ENCODE measurements around the gene PER1. TPM values are rescaled to one million over a fixed set of nuclear protein-coding genes. Genes with fewer than 3 reads are reported as not detected.

The PER1 gene
- total and polyA plus RNA-seq, 10 of the 15 experiments (the other 5 are each of a cell fraction or from before 2014, with no cell fraction given): 0.02 to 25.1 (median 5.4) TPM

- H3K36me3 ChIP-seq (ENCODE audit: control insufficient read depth in 2 of 2, insufficient read depth in 2 of 2, low read length in 1 of 2): no peaks in the 10 kb centered on the region
- H3K9ac ChIP-seq (ENCODE audit: control insufficient read depth, insufficient read depth, low read length): no peak overlapping the region
- H3K9me3 ChIP-seq (replicated peaks; ENCODE audit: control insufficient read depth, insufficient read depth, low read length): no peaks in the 10 kb centered on the region; the same call in 2 of the 3 replicates
- ATAC-seq (peak; percentile 90), FAIRE-seq (no peak), DNase-seq (ENCODE audit: low read depth, low spot score) (peak; percentile 61)
- H3K79me2 ChIP-seq (ENCODE audit: control insufficient read depth, insufficient read depth, low read length): no peaks in the 10 kb centered on the region
- WGBS (ENCODE audit: insufficient coverage, insufficient replicate concordance, low lambda C conversion rate, missing lambda C conversion rate): 20% methylated on average over 9 of the region's 9 CpGs
- H4K20me1 ChIP-seq (ENCODE audit: control insufficient read depth, insufficient read depth): no peaks in the 10 kb centered on the region
- peak overlapping the region; percentile 71 for H3K4me2 ChIP-seq (ENCODE audit: control insufficient read depth, insufficient read depth)
- ChIA-PET CTCF (interaction anchor here (0.6 to 9.2 kb wide), 14 partner anchors 7 to 832 kb away, joined by 3 to 189 read pairs (median 6); partner anchors contain the start of genes ALOXE3, SLC25A35 and TMEM107), RAD21 (ENCODE audit: unreplicated experiment) (interaction anchor here (1.0 to 5.0 kb wide), 7 partner anchors 11 to 156 kb away, joined by 3 to 40 read pairs (median 3); partner anchors contain the start of gene ALOXE3), SMC1A (ENCODE audit: uncharacterized antibody, unreplicated experiment) (interaction anchor here (0.8 to 2.4 kb wide), 9 partner anchors 10 to 62 kb away, joined by 3 to 8 read pairs (median 4); no protein-coding TSS in a partner anchor), POLR2A (interaction anchor here (0.7 to 2.1 kb wide), 9 partner anchors 10 to 82 kb away, joined by 3 to 7 read pairs (median 4); partner anchors contain the start of gene VAMP2)
- H3K27me3 ChIP-seq (replicated peaks in 1 of 2; ENCODE audit: control insufficient read depth in 2 of 2, insufficient read depth in 2 of 2, low read length in 1 of 2): peaks cover 0 to 4% of the 10 kb centered on the region in 2 experiments; a peak in 1 of 4 replicates
- peak overlapping the region; percentile 66 for H2AFZ ChIP-seq (ENCODE audit: control insufficient read depth, low read depth, low read length)
- in situ Hi-C loops (cut with MboI) (no loop called here), intact Hi-C loops (cut with micrococcal nuclease; ENCODE audit: unreplicated experiment) (no loop called here)
- BruUV-seq (replicated peaks): no TSS peak
- H3K27ac ChIP-seq (ENCODE audit: control insufficient read depth, insufficient read depth): no peak overlapping the region
- H3K4me1 ChIP-seq (ENCODE audit: control insufficient read depth, insufficient read depth, low read length): peaks cover 8% of the 10 kb centered on the region
- no peak overlapping the region for H3K4me3 ChIP-seq
- TF ChIP-seq MXI1 (IDR thresholded peaks at IDR 0.05; ENCODE audit: low read depth, low read length) (no peak), POU2F2 (IDR thresholded peaks at IDR 0.05; ENCODE audit: borderline replicate concordance, low read depth, low read length) (peak; percentile 97; the same call in 2 of the 3 replicates), DPF2 (IDR thresholded peaks at IDR 0.05) (peak; percentile 66; the same call in 1 of the 2 replicates), SMARCA5 (IDR thresholded peaks at IDR 0.05) (0 out of 2 replicates have a peak, but pooled peaks have one; percentile 22), IKZF1 (conservative IDR thresholded peaks at IDR 0.05) (peak; percentile 81), TCF12 (IDR thresholded peaks at IDR 0.05; ENCODE audit: low read depth, low read length) (0 out of 2 replicates have a peak, but pooled peaks have one; percentile 8), EP300 (IDR thresholded peaks at IDR 0.05; ENCODE audit: borderline replicate concordance in 1 of 2, control insufficient read depth in 1 of 2, low read depth in 2 of 2, low read length in 2 of 2) (0 out of 4 replicates have a peak, but pooled peaks of 1 of the 2 experiments have one; percentile 21), MEF2B (IDR thresholded peaks at IDR 0.05; ENCODE audit: partially characterized antibody, poor library complexity, severe bottlenecking) (peak; percentile 92), RELA (IDR thresholded peaks at IDR 0.05; ENCODE audit: borderline replicate concordance, partially characterized antibody) (peak; percentile 31), SPI1 (IDR thresholded peaks at IDR 0.05; ENCODE audit: borderline replicate concordance, insufficient read depth, low read depth, low read length) (peak; percentile 84), NR2F1 (conservative IDR thresholded peaks at IDR 0.05) (peak; percentile 64), IKZF2 (IDR thresholded peaks at IDR 0.05) (peak; percentile 60 to 73; a peak in 3 of 4 replicates), EED (IDR thresholded peaks at IDR 0.05; ENCODE audit: low read depth) (peak; percentile 59; the same call in 1 of the 2 replicates), ZNF622 (IDR thresholded peaks at IDR 0.05) (no peak), MTA2 (IDR thresholded peaks at IDR 0.05; ENCODE audit: low read depth) (peak; percentile 35; the same call in 1 of the 2 replicates)
- TF ChIP-seq, protein P1, sequence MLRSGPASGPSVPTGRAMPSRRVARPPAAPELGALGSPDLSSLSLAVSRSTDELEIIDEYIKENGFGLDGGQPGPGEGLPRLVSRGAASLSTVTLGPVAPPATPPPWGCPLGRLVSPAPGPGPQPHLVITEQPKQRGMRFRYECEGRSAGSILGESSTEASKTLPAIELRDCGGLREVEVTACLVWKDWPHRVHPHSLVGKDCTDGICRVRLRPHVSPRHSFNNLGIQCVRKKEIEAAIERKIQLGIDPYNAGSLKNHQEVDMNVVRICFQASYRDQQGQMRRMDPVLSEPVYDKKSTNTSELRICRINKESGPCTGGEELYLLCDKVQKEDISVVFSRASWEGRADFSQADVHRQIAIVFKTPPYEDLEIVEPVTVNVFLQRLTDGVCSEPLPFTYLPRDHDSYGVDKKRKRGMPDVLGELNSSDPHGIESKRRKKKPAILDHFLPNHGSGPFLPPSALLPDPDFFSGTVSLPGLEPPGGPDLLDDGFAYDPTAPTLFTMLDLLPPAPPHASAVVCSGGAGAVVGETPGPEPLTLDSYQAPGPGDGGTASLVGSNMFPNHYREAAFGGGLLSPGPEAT (IDR thresholded peaks at IDR 0.05; ENCODE audit: low read depth): peak; percentile 59; the same call in 1 of the 2 replicates
- TF ChIP-seq, protein P2, sequence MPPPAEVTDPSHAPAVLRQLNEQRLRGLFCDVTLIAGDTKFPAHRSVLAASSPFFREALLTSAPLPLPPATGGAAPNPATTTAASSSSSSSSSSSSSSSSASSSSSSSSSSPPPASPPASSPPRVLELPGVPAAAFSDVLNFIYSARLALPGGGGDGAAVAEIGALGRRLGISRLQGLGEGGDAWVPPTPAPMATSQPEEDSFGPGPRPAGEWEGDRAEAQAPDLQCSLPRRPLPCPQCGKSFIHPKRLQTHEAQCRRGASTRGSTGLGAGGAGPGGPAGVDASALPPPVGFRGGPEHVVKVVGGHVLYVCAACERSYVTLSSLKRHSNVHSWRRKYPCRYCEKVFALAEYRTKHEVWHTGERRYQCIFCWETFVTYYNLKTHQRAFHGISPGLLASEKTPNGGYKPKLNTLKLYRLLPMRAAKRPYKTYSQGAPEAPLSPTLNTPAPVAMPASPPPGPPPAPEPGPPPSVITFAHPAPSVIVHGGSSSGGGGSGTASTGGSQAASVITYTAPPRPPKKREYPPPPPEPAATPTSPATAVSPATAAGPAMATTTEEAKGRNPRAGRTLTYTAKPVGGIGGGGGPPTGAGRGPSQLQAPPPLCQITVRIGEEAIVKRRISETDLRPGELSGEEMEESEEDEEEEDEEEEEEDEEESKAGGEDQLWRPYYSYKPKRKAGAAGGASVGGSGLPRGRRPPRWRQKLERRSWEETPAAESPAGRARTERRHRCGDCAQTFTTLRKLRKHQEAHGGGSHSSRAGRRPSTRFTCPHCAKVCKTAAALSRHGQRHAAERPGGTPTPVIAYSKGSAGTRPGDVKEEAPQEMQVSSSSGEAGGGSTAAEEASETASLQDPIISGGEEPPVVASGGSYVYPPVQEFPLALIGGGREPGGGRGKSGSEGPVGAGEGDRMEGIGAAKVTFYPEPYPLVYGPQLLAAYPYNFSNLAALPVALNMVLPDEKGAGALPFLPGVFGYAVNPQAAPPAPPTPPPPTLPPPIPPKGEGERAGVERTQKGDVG (CRISPR knock-in tag; IDR thresholded peaks at IDR 0.05): no peak
These were observed 61.0 kb downstream of the PER1 start for GRCh38 chr17:8091033-8091687.
